Thyroid gland (tissue), 4 donors: ENCODE data around the gene IREB2. TPM values are rescaled to one million over a fixed set of nuclear protein-coding genes. Genes with fewer than 3 reads are reported as not detected.

Source experiments
- DNase-seq, 2 donors: peaks; one replicate each; pipeline ENCODE4 v3.0.0-alpha.2; 2019
- H3K27ac ChIP-seq, 3 donors: fragments of 200-600 bp; sonication (generic); 1 replicate in 2 of 3; 2 replicates in 1 of 3; pipeline ENCODE4 v1.5.1; 2016 to 2019; ENCODE audit warnings: mild to moderate bottlenecking in 1 of 3, moderate library complexity in 1 of 3
- H3K27me3 ChIP-seq: fragments of 200-600 bp; sonication (generic); one replicate; pipeline ENCODE4 v1.5.1; 2019
- H3K36me3 ChIP-seq, 2 donors: fragments of 200-600 bp; sonication (generic); one replicate each; pipeline ENCODE4 v1.5.1; 2016 to 2019
- H3K4me1 ChIP-seq, 2 donors: fragments of 200-600 bp; sonication (generic); one replicate each; pipeline ENCODE4 v1.5.1; 2017 to 2019
- H3K4me3 ChIP-seq, 3 donors: fragments of 200-600 bp; sonication (generic); replicated peaks in 1 of 3; 1 replicate in 2 of 3; 2 replicates in 1 of 3; pipeline ENCODE4 v1.5.1; 2016; ENCODE audit warnings: mild to moderate bottlenecking in 1 of 3
- H3K9me3 ChIP-seq: fragments of 200-600 bp; sonication (generic); one replicate; pipeline ENCODE4 v1.5.1; 2017
- CTCF ChIP-seq, 6 experiments: fragments of 200-600 bp in 3 of 6; fragments of 450-650 bp in 3 of 6; sonication (generic) in 3 of 6; IDR thresholded peaks; one replicate each; pipeline ENCODE4 v1.5.1; 2016 to 2019; ENCODE audit warnings: antibody characterized with exemption in 6 of 6, mild to moderate bottlenecking in 2 of 6, inconsistent platforms in 1 of 6, moderate library complexity in 1 of 6
- POLR2A ChIP-seq, 2 donors: fragments of 450-650 bp; IDR thresholded peaks; one replicate each; pipeline ENCODE4 v1.6.1; 2017; ENCODE audit warnings: antibody characterized with exemption in 2 of 2, mild to moderate bottlenecking in 2 of 2, moderate library complexity in 1 of 2
- WGBS, 2 donors: methylation state at CpG; one replicate each; pipeline ENCODE4 v1.1.5; 2017; 5-methylcytosine and 5-hydroxymethylcytosine counted together
- intact Hi-C: fragments of 100-400 bp; cut with DNase I; formaldehyde crosslinking; loops from one replicate; pipeline ENCODE4 v1.15.1; 2023
- total RNA-seq, 4 donors: library from RNA; depleted of rRNA; stranded (reverse); fragments of >200 nt; gene quantifications; one replicate each; pipeline ENCODE4 v1.2.3, GENCODE V29; 2016

The IREB2 gene
- total RNA-seq, 4 donors from 2014 or later: 40.7 to 71.5 (median 51.0) TPM

- intact Hi-C loops: no loop called here
- H3K4me1 ChIP-seq: peaks cover 8 to 21% of the 10 kb centered on the region in 2 donors
- no peak for TF ChIP-seq POLR2A (IDR thresholded peaks at IDR 0.05)
- TF ChIP-seq CTCF (IDR thresholded peaks at IDR 0.05): no peak
- H3K9me3 ChIP-seq: no peaks in the 10 kb centered on the region
- peaks cover 8 to 10% of the 10 kb centered on the region in 2 donors for H3K36me3 ChIP-seq
- H3K4me3 ChIP-seq: peak overlapping the region; percentile 27 to 93 (median 70)
- H3K27me3 ChIP-seq: no peaks in the 10 kb centered on the region
- 13 to 16% methylated on average over 11 of the region's 11 CpGs for WGBS, 2 donors
- H3K27ac ChIP-seq: peak overlapping the region; percentile 30 to 95 (median 75)
- no peak for DNase-seq
Measured at GRCh38 chr15:78437107-78437761, 782 bp upstream of the IREB2 start.

GRCh38 chr15:78438619-78439285, 736 bp downstream of the IREB2 start:
- no peaks in the 10 kb centered on the region for H3K9me3 ChIP-seq
- TF ChIP-seq CTCF (IDR thresholded peaks at IDR 0.05): peak in 1 of 6 experiments; percentile 12
- TF ChIP-seq POLR2A (IDR thresholded peaks at IDR 0.05): no peak
- peak; percentile 14 to 19 for DNase-seq
- peaks cover 8 to 24% of the 10 kb centered on the region in 2 donors for H3K4me1 ChIP-seq
- peaks cover 8 to 12% of the 10 kb centered on the region in 2 donors for H3K36me3 ChIP-seq
- peak overlapping the region; percentile 74 to 95 (median 94) for H3K27ac ChIP-seq
- peak overlapping the region; percentile 70 to 99 (median 93) for H3K4me3 ChIP-seq
- intact Hi-C loops: no loop called here
- no peaks in the 10 kb centered on the region for H3K27me3 ChIP-seq
- WGBS, 2 donors: 0 to 1% methylated on average over 15 to 23 of the region's 23 CpGs

- Histone ChIP-seq H3K27ac (no peak overlapping the region), H3K4me1 (peaks cover 11 to 30% of the 10 kb centered on the region in 2 donors), H3K4me3 (no peak overlapping the region), H3K36me3 (peaks cover 8 to 12% of the 10 kb centered on the region in 2 donors), H3K27me3 (no peaks in the 10 kb centered on the region), H3K9me3 (no peaks in the 10 kb centered on the region)
- 87 to 91% methylated on average over 3 of the region's 3 CpGs for WGBS, 2 donors
- DNase-seq: no peak
- intact Hi-C loops: no loop called here
- no peak for TF ChIP-seq CTCF (IDR thresholded peaks at IDR 0.05)
- TF ChIP-seq POLR2A (IDR thresholded peaks at IDR 0.05): no peak
Measured at GRCh38 chr15:78440375-78441373, 2.7 kb downstream of the IREB2 start.

GRCh38 chr15:78444255-78444654, 6.2 kb downstream of the IREB2 start:
- H3K4me1 ChIP-seq: peaks cover 7 to 42% of the 10 kb centered on the region in 2 donors
- H3K27me3 ChIP-seq: no peaks in the 10 kb centered on the region
- no peak overlapping the region for H3K27ac ChIP-seq
- WGBS, 2 donors: 84 to 90% methylated on average over 1 of the region's 1 CpG
- H3K9me3 ChIP-seq: no peaks in the 10 kb centered on the region
- DNase-seq: no peak
- H3K4me3 ChIP-seq: no peak overlapping the region
- intact Hi-C loops: no loop called here
- TF ChIP-seq POLR2A (IDR thresholded peaks at IDR 0.05) (no peak), CTCF (IDR thresholded peaks at IDR 0.05) (no peak)
- H3K36me3 ChIP-seq: peaks cover 8 to 12% of the 10 kb centered on the region in 2 donors
